Fibroblast of the conjunctiva (primary cell): ENCODE measurements around the gene PIMREG.

Source experiments
- DNase-seq: peaks from one replicate; pipeline ENCODE4 v3.0.0-alpha.2; 2010; ENCODE audit warnings: low read depth

PIMREG gene

DNA sequence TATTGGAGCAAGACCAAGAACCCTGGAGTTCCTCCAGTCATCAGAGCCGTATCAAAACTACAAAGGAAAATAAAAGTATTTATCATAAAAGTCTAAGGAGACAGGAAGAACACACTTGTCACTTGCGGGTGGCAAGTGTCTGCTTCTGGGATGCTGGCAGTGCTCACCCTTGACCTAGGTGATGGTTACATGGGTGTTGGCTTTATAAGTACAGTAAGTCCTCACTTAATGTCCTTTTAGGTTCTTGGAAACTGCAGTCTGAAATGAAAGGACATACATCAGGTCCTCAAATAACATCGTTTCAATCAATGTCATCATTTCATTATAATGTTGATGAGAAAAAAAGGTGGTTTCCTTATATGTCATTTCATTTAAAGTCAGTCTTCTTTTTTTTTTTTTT, 6.3 kb upstream of the PIMREG start:
- no peak for DNase-seq

DNA sequence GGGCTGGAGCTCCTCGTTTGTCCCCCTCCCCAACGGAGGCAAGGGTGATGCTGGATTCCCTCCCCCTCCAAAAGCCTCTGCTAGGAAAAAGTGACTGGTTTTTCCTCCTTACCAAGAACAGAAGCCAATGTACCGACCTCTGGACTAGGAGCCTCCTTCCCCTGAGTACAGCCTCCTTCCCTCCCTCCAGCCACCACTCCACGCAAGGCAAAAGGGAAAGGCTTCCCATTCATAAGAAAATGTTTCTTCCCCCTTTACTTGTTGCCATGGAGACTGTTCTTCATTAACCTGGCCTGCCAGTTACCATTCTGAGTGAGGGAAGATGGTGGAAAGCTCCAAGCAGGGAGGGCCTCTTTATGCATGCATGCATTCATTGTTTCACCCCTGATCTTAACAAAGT, 4.3 kb upstream of the PIMREG start:
- no peak for DNase-seq

DNA sequence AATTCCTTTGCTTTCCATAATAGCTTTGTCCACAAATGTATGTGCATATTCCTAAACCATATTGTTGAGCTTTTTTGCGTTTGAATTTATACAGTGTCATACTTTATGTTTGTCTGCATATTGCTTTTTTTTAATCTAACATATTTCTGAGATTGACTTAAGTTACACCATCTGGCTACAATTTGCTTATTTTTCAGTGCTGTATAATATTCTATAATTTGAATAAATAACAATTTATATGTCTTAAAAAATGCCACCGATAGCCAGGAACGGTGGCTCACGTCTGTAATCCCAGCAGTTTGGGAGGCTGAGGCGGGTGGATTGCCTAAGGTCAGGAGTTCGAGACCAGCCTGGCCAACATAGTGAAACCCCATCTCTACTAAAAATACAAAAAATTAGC, 1.5 kb upstream of the PIMREG start:
- DNase-seq = no peak

DNA sequence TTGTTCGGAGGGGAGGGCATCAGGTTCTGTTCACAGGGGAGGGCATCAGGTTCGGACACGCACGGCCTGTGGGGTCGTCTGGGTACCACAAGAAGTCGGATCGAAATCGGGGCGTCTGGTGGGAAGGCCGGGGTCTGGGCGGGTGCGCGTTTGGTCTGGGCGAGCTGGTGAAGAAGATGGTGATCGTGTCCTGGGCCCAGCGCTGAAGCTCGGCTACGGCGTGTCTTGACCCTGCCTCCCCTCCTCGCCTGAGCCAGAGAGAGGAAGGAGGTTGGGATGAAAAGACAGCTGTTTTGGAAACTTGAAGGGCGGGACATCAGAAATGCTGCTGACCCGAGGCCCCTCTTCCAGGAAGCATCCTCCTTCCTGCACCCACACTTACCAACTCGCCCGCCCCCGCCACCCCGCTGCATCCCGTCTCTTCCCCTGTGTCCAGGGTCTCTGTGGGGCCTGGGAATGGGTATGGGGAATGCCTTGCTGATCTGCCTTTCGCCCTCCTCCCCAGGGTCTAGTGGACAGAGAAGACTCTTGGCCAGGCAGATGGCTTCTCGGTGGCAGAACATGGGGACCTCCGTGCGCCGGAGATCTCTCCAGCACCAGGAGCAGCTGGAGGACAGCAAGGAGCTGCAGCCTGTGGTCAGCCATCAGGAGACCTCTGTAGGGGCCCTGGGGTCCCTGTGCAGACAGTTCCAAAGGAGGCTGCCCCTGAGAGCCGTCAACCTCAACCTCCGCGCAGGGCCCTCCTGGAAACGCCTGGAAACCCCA, 498 bp downstream of the PIMREG start:
- no peak for DNase-seq

DNA sequence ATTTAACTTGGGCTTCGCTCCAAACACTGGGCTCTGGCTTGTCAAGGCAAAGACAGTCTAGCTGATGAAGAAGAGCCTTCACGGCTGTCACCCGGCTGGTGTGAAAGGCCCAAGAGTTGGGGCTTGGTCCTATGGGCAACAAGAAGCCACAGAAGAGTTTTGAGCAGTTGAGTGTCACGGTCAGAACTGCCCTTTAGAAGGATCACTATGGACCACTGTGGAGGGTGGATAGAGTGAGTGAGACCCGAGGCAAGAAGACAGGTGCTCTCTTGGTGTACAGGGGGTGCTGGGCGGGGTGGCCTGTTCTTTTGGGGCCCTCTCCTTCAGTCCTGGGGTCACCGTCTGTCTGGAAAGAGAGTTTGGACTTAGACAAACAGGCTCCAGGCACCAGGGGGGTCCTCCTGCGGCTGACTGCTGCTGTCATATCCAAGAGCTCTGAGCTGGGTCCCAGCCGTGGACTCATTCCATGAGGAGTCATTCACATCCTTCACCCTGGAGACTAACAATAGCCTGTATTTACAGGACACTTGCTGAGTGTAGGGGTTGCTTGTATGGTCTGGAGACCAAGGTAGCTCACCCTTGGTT, 2.4 kb downstream of the PIMREG start:
- DNase-seq = no peak

DNA sequence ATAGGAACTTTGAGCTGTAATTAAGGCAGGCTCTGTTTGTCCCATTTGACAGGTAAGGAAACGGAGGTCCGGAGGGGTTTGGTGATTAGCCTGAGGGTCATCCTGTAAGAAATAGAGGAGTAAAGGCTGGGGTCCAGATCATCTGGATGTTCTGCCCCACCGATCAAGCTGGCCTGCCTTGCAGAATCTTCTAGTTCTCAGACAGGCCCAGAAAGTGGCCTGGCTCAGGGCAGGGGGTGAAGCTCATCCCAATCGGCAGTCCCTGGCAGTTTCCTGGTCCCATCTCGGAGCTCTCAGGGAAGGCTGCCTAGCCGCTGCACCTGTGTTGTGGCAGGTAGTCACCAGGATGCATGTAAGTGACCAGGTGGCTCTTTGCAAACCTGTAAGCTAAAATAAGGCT, 4.2 kb downstream of the PIMREG start:
- DNase-seq = no peak

DNA sequence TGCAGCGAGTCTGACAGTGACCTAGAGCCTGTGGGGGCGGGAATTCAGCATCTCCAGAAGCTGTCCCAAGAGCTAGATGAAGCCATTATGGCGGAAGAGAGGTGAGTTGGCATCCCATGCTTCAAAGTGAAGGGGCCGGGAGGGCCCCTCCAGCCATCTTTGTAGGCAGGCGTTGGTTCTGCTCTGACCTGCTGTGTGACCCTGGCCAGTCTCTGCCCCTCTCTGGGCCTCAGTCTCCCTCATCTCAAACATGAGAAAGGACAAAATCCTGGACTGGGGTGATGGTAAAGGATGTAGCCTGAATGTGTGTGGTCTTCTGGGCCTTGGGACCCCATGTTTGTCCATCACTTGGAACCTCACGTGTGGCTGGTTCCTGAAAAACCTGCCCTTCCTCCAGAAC, 5.1 kb downstream of the PIMREG start:
- no peak for DNase-seq

DNA sequence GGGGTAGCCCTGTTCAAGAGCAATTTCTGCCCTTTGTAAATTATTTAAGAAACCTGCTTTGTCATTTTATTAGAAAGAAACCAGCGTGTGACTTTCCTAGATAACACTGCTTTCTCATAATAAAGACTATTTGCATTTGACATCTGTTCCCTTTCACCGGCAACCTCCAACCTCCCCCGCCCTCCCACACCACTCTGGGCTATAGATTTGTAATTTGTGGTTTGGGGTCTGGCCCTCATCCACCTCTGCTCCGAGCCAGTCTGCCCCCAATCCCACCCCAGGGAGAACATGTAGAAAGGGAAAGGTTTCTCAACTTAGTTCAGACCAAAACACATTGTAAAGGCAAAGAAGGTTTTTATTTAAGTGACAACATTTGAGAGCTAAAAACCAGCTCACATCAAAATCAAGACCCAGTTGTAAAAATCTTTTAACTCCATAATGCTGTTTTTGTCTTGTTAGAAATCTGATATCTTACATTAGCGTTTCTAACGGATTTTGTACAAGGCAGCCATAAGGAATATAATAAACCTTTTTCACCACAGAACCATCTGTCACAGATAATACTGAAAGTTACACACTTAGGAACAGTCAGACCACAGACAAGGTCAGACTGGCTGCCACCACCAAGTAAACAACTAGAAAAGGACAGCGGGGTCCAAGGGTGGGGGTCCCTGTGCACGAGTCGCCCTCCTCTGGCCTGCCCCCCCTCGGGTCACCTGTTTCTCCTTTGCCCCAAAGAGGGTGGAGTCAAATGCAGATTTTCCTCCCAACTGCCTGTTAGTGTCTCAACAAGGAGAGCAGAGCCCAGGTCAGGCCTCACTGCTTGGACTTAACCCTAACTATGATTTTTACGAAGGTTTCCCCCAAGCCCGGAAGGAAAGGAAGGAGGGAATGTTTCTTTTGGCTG, 6.9 kb downstream of the PIMREG start:
- no peak for DNase-seq

DNA sequence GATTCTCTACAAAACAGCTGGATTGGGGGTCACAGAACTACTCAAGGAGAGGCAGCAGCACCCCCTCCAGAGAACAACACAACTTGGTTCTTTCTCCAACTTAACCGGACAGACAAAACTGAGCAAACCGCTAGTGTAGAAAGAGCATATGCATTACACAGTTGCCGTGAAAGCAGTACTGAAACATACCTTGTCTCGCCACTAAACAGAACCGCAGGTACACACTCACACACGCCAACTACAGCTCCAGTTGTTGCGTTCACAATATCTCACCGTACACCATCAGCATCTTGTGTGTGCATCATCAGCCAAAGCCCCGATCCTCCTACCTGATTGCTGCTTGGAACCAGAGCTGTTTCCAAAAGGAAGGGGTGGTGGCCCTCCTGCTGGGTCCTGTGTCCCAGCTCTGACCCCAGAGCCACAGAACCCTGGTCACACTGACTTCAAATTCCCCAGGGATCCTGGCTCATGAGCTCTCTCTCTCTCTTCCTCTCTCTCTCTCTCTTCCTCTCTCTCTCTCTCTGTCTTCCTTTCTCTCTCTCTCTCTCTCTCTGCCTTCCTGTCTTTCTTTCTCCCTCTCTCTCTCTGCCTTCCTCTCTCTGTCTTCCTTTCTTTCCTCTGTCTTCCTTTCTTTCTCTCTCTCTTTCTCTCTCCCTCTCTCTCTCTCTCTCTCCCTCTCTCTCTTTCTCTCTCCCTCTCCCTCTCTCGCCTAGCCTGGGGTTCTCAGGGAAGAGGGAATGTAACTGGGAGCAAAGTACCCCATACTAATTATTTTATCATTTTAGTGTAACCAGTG, 8.4 kb downstream of the PIMREG start:
- DNase-seq = no peak

DNA sequence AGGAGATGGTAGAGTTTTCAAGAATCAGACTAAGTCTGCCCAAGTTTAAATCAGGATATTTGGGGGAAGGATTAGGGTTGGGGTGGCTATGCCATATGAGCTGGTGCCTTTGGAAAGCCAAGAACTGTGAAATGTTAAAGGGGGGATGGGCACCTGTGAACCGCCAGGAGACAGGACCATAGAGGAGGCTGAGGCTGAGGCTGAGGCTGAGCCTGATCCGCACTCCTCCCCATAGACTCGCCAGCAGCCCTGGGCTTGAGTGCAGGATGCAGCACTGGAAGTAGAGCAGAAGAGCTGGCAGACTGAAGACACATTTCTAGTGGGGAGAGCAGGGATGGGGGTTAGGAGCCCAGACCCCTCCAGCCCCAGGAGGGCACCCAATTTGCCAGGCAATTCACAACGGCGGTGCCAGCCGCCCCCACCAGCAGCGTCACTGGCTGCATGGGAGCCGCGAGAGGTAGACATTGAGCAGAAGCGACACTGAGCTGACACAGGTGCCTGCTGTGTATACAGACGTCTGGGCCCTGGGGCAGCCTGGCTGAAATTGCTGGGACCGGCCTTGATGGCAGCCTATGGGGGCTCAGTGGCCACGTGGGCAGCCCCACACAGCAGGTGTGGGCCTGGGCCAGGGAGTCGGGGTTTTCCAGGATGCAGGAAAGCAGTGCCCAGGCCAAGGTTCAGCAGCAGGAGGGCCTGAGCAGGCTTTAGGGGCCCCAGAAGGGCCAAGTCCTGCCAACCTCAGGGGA, 9.2 kb downstream of the PIMREG start:
- DNase-seq = no peak

DNA sequence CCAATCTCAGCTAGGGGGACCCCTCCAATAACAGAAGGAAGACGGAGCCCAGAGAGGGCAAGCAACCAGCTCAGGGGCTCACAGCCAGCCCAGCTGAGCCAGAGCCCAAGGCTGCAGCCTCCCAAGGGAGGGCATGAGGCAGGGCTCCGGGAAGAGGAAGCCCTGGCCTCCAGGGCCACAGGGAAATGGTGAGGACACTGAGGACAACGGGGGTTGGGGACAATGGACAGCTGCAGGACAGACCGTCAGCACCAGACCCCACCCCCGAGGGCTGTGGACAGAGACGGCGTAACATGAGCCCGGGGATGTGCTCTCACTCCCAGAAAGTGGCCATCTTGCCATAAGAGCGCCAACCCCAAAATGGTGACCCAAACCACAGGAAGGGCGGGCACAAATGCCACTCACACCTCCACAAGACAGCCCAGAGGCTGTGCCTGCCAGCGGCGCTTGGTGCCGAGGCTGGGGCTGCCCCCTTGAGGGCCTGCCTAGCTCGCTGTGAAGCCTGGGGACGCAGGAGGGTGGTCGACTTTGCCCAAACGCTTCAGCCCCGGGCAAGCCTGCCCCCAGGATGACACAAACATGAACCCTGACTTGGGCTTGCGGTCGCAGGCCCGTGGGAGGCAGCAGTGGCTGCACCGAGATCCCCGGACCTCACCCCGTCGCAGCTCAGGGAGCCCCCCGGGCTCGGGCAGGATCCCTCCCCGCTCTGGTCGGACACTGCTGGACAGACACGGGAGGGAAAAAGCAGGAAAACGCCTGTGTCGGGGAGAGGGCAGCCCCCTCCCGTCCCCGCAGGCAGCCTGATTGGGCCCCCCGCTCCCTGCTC, 10.5 kb downstream of the PIMREG start:
- DNase-seq = no peak

DNA sequence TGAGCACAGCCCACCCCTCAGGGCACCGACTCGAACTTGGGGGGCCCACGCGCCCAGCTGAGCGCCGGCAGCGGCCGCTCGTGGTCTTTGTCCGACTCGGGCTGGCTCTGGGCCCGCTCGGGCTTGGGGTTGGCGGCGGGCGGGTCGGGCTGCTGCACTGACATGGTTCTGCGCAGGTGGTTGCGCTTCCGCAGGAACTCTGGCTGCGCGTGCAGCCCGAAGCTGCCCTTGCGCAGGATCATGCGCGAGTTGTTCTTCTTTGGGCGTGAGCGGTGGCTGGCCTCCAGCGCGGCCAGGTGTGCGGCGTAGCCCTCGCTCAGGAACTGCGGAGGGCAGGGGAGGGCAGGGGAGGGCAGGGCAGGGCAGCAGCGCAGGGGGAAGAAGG, 11.1 kb downstream of the PIMREG start:
- DNase-seq = no peak

DNA sequence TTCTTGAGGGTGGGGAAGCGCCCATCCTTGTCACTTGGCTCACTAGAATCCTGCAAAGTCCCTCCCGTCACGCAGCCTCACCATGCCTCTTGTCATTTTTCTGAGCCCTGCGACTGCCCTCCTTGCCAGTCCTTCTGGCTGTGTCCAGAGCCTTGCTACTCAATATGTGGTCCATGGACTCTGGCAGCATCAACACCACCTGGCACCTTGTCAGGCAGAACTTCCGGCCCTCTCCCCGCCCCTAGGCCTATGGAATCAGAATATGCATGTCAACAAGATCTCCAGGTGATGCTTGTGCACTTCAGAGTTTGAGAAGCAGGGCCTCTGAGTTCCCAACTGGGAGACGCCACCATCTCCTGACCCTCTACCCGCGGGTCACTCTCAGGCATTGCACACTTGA, 12.1 kb downstream of the PIMREG start:
- DNase-seq = no peak

DNA sequence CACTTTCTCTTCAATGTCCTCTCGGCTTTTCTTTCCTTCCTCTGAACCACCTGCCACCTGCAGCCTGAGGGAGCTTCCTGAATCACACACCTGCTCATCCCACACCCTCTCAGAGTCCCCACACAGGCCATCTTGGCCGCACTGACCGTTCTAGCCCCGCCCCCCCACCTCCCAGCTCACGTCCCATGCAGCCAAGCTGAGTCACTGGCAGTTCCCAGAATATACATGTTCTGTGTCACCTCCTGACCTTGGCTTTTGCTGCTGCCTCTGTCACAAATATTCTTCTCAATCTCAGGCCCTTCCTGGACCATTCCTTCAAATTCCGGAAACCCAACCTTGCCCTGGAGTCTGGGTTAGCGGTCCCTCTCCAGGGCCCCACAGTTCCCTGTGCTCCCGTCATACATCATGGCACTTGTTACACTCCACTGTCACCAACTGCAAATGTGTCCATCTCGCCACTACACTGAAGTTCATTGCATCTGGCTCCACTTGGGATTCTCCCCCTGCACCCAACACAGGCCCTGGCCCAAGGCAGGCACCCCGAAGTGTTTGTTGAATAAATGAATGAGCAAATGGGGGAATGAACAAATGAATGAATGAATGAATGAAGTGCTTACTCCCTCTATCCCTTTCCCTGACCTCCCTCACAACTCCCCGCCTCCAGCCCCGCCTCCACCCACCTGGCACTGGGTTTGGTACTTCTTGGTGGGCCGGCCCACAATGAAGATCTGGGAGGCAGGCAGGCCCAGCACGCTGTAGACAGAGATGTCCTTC, 12.8 kb downstream of the PIMREG start:
- no peak for DNase-seq

DNA sequence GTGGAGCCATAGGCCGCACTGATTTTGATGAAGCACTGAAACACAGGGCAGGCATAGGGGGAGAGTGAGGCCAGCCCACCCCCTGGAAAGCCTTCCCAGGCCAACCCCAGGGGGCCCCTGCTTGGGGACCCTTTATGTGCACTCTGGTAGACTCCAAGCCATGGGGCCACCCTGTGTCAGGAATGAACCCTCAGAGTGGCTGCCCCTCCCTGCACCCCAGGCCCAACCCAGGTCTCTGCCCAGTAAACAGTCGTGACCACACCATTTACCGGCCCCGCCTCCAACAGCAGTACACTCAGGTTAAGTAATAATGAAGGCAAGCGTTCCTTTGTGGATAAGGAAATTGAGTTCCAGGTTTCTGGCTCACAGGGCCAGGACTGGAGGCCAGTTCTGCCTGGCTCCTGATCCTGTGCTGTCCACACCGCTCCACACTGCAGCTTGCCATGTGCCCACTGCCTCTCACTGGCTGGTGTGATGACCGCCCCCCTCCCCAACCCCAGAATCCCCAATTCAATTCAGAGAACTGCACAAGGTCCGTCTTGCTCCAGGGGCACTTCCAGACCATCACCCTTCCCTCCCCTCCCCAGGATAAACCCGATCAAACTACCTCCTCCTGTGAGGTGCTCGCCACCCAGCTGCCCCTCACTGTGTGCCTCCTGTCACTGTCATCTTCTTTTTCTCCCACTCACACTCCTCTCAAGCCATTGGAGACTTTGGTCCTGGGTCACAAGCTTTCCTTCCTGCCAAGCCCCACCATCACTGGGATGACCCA, 13.6 kb downstream of the PIMREG start:
- DNase-seq = no peak

DNA sequence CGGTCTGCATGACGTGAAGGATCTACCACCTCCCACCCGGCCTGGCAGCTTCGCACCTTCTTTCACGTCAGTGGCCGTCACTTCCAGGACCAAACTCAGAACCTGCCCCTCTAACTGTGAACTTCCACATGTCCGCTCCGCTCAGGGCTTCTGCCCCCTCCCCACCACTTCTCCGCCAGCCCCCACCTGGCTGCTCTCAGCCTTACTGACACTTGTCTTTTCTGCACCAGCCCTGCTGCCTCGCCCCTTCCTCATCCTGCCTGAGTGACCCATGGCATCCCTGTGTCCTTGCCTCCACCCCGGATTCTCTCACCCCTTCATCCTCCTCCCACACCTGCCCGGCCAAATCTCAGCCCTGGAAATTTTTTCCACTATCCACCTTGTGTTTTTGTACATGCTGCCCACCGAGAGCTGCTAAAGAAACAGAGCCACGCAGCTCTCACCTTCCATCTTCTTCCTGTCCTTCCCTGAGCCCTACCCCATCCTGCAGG, 14.2 kb downstream of the PIMREG start:
- no peak for DNase-seq

DNA sequence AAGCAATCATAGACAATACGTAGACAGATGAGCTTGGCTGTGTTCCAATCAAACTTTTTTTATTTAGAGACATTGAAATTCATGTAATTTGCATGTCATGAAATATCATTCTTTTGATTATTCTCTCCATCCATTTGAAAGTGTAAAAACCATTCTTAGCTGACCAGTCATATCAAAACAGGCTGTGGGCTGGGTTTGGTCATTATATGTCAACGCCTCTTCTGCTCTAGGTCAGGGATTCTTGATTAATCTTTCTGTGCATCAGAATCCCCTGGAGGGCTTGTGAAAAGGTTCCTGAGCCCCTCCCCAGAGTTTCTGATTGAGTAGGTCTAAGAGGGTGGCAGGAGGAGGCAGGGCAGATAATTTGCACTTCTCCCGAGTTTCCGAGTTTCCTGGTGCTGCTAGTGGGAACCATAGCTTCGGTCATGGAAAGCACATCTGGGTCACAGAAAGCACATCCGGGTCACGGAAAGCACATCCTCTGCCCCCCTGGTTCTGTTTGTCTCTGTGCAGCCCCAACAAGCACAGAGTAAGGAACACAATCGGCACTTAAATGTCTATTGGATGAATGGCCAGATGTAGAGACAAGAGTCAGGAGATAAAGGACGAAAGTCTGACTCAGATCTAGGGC, 16.4 kb downstream of the PIMREG start:
- DNase-seq = no peak

DNA sequence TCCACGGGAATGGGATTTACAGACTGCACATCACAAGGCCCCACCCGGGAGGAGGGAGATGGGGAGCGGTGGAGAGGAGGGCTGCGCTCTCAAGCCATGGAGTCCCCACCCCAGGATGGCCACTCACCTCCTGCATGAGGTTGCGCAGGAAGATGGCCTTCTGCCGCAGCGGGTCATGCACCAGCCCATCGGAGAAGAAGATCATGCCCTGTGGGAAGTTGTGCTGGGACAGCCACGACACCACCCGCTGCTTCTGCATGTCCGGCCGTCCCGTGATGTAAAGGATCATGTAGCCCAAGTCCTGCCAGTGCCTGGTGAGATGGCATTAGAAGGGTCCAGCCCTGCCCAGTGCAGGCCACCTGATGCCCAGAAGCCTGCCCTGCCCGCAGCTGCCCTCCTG, 17.0 kb downstream of the PIMREG start:
- no peak for DNase-seq
